T47D (cell line): ENCODE measurements around the gene GPR157.

Experiments used
- DNase-seq, 2 experiments: peaks; one replicate each; pipeline versions ENCODE4 v3.0.0 to v3.0.0-alpha.2; 2011 to 2012; ENCODE audit warnings: low read depth in 1 of 2, low spot score in 1 of 2
- JUND ChIP-seq: IDR thresholded peaks from 2 replicates; pipeline ENCODE4 v1.6.1; 2012; ENCODE audit warnings: low read depth
- in situ Hi-C: cut with HindIII; loops from 2 replicates; pipeline ENCODE4 v1.10.0; 2016; ENCODE audit warnings: low sequenced_read_pairs, low pct_unique_long_range_greater_than_20kb

Gene GPR157

DNA sequence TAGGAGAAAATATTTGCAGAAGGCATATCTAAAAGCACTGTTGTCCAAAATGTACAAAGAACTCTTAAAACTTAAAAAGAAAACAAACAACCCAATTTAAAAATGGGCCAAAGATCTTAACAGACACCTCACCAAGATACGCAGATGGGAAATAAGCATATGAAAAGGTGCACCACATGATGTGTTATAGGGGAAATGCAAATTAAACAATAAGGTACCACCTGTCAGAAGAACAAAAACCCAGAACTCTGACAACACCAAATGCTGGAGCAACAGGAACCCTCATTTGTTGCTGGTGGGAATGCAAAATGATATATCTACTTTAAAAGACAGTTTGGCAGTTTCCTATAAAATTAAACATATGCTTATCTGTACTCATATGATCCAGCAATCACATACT, 77.5 kb downstream of the GPR157 start:
- no peak for TF ChIP-seq JUND
- DNase-seq = no peak
- in situ Hi-C loops = no loop called here

DNA sequence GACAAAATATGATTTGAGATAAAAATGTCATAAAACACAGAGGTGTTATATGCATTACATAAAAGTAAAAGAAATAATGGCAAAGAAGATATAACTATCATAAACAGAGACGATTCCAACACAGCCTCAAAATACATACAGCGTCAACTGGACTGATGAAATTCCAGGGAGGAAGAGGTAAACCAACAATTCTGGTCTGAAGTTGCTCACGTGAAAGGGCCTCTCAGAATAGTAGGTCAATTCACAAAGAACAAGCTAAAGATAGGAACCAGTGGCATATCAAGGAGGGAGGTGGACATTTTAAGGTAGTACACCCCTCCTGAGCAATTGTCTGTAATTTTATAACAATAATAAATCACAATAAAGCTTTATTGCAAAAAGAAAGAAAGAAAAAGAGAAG, 78.1 kb downstream of the GPR157 start:
- no peak for DNase-seq
- no peak for TF ChIP-seq JUND
- in situ Hi-C loops = no loop called here
